Measurements from ENCODE around the gene SOCS3.

The SOCS3 gene

DNA sequence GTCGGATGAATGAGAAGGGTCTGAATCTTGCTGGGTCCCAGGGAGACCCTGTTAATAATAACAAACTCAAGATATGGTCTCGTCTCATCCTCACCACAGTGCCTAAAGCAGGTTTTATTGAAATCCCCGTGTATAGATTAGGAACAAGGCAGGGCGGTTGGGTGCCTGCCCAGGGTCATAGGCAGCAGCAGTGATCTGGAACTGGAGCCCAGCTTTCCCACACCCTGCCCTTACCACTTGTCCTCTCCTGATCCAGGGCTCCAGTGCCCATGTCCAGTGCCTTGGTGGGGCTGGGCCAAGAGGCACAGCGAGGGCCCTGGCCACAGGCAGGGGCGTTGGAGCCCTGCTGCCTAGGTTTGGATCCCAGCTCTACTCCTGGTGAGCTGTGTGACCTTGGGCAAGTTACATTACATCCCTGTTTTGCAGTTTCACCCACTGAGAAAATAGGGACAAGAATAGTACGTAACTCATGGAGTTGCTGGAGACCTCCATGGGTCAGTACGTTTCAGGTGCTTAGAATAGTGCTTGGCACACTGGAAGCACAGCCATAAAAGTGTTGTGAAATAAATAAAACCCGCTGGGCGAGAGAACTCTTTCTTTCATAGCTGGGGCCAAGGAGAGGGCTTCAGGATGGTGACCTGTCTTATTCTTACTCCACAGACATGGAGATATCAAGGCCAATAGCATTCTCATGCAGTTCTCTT, 13.9 kb downstream of the SOCS3 start:
- FAIRE-seq (no peak), DNase-seq (ENCODE audit: insufficient read length, low spot score) (no peak)
- TF ChIP-seq POLR2AphosphoS5 (IDR thresholded peaks at IDR 0.05; ENCODE audit: low read depth, low read length) (no peak), PAX5 (IDR thresholded peaks at IDR 0.05; ENCODE audit: insufficient read depth, low read length, severe bottlenecking) (no peak), POLR2A (IDR thresholded peaks at IDR 0.05; ENCODE audit: low read depth, low read length) (no peak)

DNA sequence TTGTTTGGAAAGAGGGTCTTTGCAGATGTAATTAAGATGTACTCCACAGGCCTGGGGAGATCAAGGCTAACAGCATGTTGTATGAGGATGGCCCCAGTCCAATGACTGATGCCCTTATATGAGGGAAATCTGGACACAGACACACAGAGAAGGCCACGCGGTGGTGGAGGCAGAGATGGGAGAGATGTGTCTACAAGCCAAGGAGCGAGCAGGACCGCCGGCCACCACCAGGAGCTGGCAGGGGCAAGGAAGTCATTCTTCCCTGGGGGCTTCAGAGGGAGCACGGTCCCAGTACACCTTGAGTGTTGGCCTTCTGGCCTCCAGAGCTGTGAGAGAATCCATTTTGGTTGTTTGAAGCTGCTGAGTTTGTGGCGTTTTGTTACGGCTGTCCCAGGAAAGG, 14.7 kb downstream of the SOCS3 start:
- FAIRE-seq (peak; percentile 61), DNase-seq (ENCODE audit: insufficient read length, low spot score) (no peak)
- TF ChIP-seq PAX5 (IDR thresholded peaks at IDR 0.05; ENCODE audit: insufficient read depth, low read length, severe bottlenecking), result no peak
- no peak for TF ChIP-seq TAF1 (IDR thresholded peaks at IDR 0.05; ENCODE audit: low read depth, low read length)
- no peak for TF ChIP-seq POU2F2 (IDR thresholded peaks at IDR 0.05; ENCODE audit: low read depth, low read length)
- no peak for TF ChIP-seq SPI1 (IDR thresholded peaks at IDR 0.05; ENCODE audit: low read depth, low read length)
- TF ChIP-seq POLR2A (IDR thresholded peaks at IDR 0.05; ENCODE audit: low read depth, low read length), result no peak
- TF ChIP-seq POLR2AphosphoS5 (IDR thresholded peaks at IDR 0.05; ENCODE audit: low read depth, low read length), result no peak

DNA sequence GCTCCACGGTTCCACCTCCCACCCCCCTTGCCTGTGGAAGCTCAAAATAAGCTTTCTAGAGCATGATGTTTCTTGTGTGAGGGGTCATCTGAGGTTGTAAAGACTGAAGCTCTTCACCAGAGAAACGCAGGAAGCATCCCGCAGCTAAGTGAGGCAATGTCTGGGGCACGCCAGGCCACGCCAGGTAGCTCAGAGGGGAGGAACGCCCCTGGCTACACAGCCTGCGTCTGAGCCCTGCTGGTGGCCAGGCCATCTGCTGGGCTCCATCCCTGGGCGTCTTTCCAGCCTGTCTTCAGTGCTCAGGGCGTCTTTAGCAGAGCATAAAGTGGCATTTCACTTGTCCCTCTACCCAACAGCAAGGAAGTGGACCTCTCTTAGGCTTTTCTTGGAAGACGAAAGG, 15.2 kb downstream of the SOCS3 start:
- no peak for DNase-seq (ENCODE audit: insufficient read length, low spot score)
- no peak for FAIRE-seq
- no peak for TF ChIP-seq POLR2AphosphoS5 (IDR thresholded peaks at IDR 0.05; ENCODE audit: low read depth, low read length)
- TF ChIP-seq TAF1 (IDR thresholded peaks at IDR 0.05; ENCODE audit: low read depth, low read length), result no peak
- TF ChIP-seq POU2F2 (IDR thresholded peaks at IDR 0.05; ENCODE audit: low read depth, low read length), result no peak
- TF ChIP-seq POLR2A (IDR thresholded peaks at IDR 0.05; ENCODE audit: low read depth, low read length), result no peak
- no peak for TF ChIP-seq SPI1 (IDR thresholded peaks at IDR 0.05; ENCODE audit: low read depth, low read length)
- TF ChIP-seq PAX5 (IDR thresholded peaks at IDR 0.05; ENCODE audit: insufficient read depth, low read length, severe bottlenecking), result no peak

DNA sequence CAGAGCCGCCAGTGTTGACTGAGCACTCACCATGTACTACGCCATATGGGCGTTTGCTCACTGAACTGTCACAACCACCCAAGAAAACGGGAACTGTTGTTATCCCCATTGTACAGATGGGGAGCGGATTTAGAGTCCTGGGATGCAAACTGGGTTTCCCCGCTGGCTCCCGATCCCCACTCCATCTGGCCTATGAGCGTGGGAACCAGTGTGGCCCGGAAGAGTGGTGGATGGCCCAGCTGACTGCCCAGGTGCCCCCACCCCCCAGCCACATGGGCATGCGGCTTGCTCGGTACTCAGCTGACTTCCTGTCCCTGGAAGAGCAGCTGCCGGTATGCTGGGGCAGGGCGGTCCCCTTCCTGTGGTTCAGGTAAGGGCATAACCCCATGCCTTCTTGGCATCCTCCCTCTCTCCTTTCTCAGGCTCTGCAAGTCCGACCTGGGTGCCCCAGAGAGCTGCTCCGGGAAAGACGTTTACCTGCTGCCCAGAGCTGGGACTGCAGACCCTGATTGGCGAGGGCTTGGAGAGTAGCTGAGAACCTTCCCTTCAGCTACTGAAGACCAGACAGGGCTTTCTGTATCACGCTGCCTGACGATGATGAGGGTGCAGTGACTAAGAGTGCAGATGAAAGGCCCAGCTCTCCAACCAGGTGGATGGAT, 16.2 kb downstream of the SOCS3 start:
- no peak for DNase-seq (ENCODE audit: insufficient read length, low spot score)
- TF ChIP-seq SPI1 (IDR thresholded peaks at IDR 0.05; ENCODE audit: low read depth, low read length), result peak; percentile 46; the same call in 1 of the 2 replicates
- no peak for TF ChIP-seq PAX5 (IDR thresholded peaks at IDR 0.05; ENCODE audit: insufficient read depth, low read length, severe bottlenecking)
- peak; percentile 89 for FAIRE-seq

DNA sequence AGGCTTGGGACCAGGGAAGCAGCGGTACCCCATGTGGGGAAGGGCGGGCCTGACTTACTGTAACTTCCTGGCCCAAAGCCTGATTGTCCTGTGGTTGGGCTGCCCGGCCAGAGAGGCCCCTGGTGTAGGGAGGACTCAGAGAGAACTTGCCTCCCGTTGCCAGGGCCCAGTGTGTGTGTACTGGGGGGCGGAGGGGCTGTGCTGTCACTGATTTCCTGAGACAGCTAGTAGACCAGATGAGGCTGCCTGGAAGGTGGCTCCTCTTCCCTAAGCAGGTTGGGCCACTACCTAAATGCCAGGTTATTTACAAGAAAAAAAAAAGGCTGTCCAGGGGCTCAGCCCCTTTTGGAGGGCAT, 16.7 kb downstream of the SOCS3 start:
- TF ChIP-seq POLR2AphosphoS5 (IDR thresholded peaks at IDR 0.05; ENCODE audit: low read depth, low read length) (no peak), PAX5 (IDR thresholded peaks at IDR 0.05; ENCODE audit: insufficient read depth, low read length, severe bottlenecking) (no peak), POLR2A (IDR thresholded peaks at IDR 0.05; ENCODE audit: low read depth, low read length) (no peak), POU2F2 (IDR thresholded peaks at IDR 0.05; ENCODE audit: low read depth, low read length) (no peak), SPI1 (IDR thresholded peaks at IDR 0.05; ENCODE audit: low read depth, low read length) (no peak), TAF1 (IDR thresholded peaks at IDR 0.05; ENCODE audit: low read depth, low read length) (no peak)
- DNase-seq (ENCODE audit: insufficient read length, low spot score) (no peak), FAIRE-seq (no peak)

DNA sequence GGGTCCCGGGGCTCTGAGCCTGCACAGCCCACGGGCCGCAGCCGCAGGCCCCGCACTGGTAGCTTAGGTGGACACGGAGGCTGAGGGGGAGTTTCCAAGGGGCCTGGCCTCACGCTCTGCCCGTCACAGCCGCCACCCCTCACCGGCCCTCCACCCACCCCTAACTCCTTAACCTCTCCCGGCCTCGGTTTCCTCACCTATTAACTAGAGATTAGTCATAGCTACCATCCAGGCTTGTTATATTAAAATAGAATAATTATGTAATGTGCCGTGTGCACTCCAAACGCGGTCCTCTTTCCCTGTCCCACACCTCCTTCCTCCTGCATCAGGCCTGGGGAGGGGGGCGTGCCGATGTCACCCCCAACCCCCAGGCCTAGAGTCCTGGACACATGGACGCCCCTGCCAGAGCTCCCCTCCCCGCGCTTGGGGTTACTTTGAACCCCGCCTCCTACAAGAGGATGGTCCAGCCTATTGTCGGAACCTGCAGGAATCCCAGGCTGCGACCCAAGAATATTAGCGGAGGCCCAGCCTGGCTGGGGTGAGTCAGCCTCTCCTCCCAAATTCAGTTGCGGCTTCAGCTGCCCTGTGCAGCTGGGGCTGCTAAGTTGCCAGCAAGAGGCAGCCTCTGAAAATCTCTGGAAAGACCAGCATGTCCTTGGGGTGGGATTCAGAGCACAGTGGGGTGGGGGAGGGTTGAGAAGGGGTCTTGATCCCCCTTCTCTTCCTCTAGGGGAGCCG, 17.3 kb downstream of the SOCS3 start:
- DNase-seq (ENCODE audit: insufficient read length, low spot score) (no peak), FAIRE-seq (no peak)
- TF ChIP-seq SPI1 (IDR thresholded peaks at IDR 0.05; ENCODE audit: low read depth, low read length), result no peak
- no peak for TF ChIP-seq POU2F2 (IDR thresholded peaks at IDR 0.05; ENCODE audit: low read depth, low read length)
- TF ChIP-seq POLR2AphosphoS5 (IDR thresholded peaks at IDR 0.05; ENCODE audit: low read depth, low read length), result no peak
- TF ChIP-seq POLR2A (IDR thresholded peaks at IDR 0.05; ENCODE audit: low read depth, low read length), result no peak
- TF ChIP-seq TAF1 (IDR thresholded peaks at IDR 0.05; ENCODE audit: low read depth, low read length), result no peak
- TF ChIP-seq PAX5 (IDR thresholded peaks at IDR 0.05; ENCODE audit: insufficient read depth, low read length, severe bottlenecking), result no peak

DNA sequence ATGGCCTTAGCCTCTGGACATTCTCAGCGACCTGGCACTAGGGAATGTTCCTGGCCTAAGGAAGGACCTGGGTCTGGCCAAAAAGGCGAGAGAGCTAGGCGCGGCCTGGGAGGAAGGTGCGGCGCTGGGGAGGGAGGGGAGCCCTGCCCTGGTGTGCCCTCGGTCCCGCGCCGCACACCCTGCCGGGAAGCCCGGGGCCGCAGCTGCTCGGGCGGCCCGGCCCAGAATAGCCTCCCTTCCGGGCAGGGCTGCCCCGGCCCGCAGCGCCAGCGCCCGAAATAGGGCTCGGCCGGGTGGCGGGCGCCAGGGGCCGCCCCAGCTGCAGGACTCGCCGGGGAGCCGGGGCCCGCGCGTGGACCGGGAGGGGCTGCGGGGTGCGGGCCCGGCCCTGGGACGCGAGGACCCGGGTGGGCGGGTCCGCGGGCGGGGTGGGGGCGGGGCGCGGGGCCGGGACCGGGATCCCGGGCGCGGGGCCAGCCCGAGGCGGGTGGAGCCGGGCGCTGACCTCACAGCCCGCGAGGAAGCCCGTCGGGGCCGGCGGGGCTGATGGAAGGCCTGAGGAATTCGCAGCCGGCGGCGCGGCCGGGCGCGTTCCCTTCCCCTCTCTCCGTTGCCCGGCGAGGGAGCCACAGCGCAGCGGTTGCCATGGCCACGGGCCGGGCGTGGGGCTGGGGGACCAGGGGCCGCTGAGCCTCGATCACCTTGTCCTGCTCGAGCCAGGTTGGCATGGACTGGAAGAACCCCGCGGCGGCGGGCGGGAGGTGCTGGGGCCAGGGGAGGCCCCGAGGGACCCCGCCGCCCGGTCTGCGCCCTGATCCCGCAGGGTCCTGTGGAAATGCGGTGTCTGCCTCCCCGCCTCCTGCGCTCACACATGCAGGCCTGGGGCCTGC, 18.1 kb downstream of the SOCS3 start:
- DNase-seq (ENCODE audit: insufficient read length, low spot score) (no peak), FAIRE-seq (no peak)
- TF ChIP-seq TAF1 (IDR thresholded peaks at IDR 0.05; ENCODE audit: low read depth, low read length) (no peak), PAX5 (IDR thresholded peaks at IDR 0.05; ENCODE audit: insufficient read depth, low read length, severe bottlenecking) (no peak), SPI1 (IDR thresholded peaks at IDR 0.05; ENCODE audit: low read depth, low read length) (no peak), POLR2AphosphoS5 (IDR thresholded peaks at IDR 0.05; ENCODE audit: low read depth, low read length) (no peak), POU2F2 (IDR thresholded peaks at IDR 0.05; ENCODE audit: low read depth, low read length) (no peak), POLR2A (IDR thresholded peaks at IDR 0.05; ENCODE audit: low read depth, low read length) (no peak)

DNA sequence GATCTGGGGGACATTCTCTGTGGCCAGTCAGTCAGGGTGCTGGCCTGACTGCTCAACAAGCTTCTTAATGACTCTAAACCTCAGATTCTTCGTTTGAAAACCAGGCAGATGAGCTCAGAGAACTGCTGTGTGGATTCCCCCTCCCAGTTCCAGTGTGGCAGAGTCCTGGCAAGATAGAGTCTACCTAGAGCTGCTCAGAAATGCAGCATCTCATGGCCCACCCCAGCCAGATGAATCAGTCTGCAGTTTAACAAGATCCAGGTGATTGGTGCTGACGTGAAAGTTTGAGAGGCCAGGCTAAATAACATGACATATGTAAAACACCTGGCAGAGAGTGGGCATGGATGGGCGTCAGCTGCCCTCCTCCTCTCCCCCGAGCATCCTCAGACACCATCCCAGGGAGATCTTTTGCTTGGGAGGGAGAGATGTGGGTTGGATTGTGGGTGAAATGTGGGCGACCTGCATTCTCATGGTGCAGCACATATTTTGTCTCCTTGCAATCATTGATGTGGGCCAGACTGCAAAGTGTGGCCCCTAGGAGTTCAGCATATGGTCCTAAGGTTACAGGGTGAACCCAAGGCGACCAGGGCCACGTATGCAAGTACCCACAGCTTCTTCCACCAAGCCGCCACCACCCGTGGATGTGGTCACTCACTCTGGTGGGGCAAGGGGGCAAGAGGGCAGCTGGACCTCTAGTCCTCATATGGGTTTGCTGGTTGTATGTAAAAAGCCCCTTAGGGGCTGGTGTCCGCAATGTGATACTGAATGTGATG, 19.5 kb downstream of the SOCS3 start:
- FAIRE-seq (no peak), DNase-seq (ENCODE audit: insufficient read length, low spot score) (no peak)
- TF ChIP-seq POLR2A (IDR thresholded peaks at IDR 0.05; ENCODE audit: low read depth, low read length) (no peak), SPI1 (IDR thresholded peaks at IDR 0.05; ENCODE audit: low read depth, low read length) (no peak), TAF1 (IDR thresholded peaks at IDR 0.05; ENCODE audit: low read depth, low read length) (no peak), POLR2AphosphoS5 (IDR thresholded peaks at IDR 0.05; ENCODE audit: low read depth, low read length) (no peak), POU2F2 (IDR thresholded peaks at IDR 0.05; ENCODE audit: low read depth, low read length) (no peak), PAX5 (IDR thresholded peaks at IDR 0.05; ENCODE audit: insufficient read depth, low read length, severe bottlenecking) (no peak)

Data from GM12891 (cell line).